ENCODE measurements around the gene PTPN12.
"Not testable (repeated sequence)": the region's sequence is repeated elsewhere in the genome, so short reads cannot be mapped to it uniquely, and the experiment has no call there.

Gene PTPN12

GRCh38 chr7:77580762-77581350 lies 43.8 kb downstream of the PTPN12 start:
- DNase-seq = no peak

GRCh38 chr7:77587272-77587671 lies 50.2 kb downstream of the PTPN12 start:
- no peak for DNase-seq

- no peak for DNase-seq
Observed at GRCh38 chr7:77600952-77601351, 63.9 kb downstream of the PTPN12 start.

- DNase-seq = no peak
Observed at GRCh38 chr7:77606562-77606961, 69.5 kb downstream of the PTPN12 start.

GRCh38 chr7:77619314-77619713 lies 82.2 kb downstream of the PTPN12 start:
- DNase-seq = no peak

DNA sequence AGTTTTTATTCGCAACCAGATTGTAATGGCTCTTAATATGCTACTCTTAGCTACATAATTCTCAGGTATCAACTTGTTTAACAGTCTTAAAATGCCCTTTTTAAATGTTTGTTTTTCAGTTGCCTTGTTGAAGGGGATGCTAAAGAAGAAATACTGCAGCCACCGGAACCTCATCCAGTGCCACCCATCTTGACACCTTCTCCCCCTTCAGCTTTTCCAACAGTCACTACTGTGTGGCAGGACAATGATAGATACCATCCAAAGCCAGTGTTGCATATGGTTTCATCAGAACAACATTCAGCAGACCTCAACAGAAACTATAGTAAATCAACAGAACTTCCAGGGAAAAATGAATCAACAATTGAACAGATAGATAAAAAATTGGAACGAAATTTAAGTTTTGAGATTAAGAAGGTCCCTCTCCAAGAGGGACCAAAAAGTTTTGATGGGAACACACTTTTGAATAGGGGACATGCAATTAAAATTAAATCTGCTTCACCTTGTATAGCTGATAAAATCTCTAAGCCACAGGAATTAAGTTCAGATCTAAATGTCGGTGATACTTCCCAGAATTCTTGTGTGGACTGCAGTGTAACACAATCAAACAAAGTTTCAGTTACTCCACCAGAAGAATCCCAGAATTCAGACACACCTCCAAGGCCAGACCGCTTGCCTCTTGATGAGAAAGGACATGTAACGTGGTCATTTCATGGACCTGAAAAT lies 89.7 kb downstream of the PTPN12 start:
- DNase-seq = no peak

DNA sequence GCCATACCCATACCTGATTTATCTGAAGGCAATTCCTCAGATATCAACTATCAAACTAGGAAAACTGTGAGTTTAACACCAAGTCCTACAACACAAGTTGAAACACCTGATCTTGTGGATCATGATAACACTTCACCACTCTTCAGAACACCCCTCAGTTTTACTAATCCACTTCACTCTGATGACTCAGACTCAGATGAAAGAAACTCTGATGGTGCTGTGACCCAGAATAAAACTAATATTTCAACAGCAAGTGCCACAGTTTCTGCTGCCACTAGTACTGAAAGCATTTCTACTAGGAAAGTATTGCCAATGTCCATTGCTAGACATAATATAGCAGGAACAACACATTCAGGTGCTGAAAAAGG lies 90.2 kb downstream of the PTPN12 start:
- no peak for DNase-seq

- no peak for DNase-seq
Observed at GRCh38 chr7:77629797-77630196, 92.7 kb downstream of the PTPN12 start.

DNA sequence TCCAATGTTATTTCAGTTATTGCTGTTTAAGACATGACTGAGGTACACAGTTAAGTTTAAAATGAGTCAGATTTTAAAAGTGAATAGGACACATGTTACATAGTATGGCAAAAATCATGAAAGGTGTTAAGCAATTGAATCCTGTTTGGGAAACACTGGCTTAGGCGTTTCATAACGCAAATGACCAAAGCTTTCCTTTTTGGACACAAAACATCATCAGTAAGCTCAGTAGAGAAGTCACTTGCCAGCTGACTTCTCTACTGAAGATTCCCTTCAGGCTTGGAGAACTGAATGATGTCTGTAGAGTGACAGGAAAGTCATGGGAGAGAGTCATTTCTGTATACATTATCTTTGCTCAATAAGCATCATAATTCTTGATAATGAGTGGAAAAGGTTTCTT lies 94.7 kb downstream of the PTPN12 start:
- DNase-seq = no peak

- DNase-seq = no peak
Observed at GRCh38 chr7:77644774-77645173, 107.7 kb downstream of the PTPN12 start.

DNA sequence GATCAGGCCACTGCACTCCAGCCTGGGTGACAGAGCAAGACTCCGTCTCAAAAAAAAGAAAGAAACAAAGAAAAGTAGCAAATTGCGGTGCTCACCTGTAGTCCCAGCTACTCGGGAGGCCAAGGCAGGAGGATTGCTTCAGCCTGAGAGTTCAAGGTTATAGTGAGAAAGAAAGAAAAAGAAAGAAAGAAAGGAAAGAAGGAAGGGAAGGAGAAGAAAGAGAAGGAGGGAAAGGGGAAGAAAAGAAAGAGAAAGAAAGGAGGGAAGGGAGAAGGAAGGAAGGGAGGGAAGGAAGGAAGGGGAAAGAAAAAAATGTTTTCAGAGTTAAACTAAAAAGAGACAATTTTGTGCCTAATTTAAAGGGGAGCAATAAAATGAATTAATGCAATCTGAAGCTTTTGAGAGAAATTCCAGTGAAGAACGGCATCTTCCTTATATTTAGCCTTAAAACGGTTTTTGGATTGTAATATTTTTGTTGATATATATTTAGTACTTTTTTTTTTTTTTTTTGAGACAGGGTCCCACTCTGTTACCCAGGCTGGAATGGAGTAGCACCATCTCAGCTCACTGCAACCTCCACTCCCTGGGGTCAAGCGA lies 111.7 kb downstream of the PTPN12 start:
- no peak for DNase-seq

DNA sequence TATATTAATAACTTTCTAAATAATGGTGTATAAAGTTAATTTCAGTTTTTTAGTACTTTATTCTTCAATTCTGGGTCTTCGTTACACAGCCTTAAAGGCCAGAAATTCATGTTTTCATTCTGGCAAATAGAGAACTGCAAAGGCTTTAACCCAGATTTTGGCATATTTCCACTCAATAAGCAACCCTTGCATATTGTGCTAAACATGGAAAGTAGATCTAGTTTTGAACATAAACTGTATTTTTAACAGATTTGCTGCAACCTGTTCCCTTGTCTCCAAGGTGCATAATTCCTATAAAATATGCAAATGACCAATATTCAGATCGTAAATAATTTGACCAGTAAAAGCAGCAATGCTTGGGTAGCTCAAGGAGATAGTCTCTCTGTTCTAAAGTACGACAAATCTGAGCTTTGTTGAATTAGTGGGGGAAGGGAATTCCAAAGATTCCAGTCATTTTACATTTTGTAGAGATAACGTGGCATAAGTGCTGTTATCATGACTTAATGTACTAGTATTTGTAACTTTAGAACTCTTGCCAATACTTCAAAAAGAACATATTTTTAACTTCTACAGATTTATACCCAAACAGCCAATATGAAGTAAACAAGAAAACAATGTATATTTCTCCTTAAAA lies 112.7 kb downstream of the PTPN12 start:
- no peak for DNase-seq

DNA sequence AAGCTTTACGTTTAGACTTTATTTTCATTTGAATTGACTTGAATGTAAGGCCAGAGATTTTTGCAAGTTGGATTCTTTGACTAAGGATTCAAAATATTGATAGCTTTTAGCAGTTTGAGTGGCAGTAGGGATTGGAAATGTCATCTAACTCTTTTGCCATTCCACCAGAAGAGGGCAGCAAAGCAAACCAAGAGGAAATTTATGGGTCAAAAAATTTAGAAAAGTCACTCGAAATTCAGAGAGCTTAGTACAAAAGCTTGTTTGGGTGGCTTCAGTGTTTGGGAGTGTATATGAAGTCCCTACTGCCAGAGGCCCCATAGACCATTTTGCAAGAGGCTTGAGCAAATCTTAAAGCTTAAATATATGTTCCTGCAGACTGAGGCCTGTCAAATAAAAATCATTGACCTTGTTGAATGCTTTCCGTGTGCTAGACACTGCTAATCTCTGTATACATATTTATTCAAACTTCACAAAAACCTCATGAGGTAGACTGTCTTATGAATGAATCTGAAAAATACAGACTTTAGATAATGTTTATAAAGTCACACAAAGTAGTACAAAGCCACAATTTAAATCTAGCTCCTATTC lies 114.6 kb downstream of the PTPN12 start:
- DNase-seq = peak; percentile 7

DNA sequence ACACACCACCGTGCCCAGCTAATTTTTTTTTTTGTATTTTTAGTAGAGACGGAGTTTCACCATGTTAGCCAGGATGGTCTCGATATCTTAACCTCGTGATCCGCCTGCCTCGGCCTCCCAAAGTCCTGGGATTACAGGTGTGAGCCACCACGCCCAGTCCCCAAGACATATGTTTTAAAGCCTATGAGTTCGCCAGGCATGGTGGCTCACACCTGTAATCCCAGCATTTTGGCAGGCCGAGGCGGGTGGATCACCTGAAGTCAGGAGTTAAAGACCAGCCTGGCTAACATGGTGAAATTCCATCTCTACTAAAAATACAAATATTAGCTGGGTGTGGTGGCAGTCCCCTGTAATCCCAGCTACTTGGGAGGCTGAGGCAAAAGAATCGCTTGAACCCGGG lies 115.7 kb downstream of the PTPN12 start:
- DNase-seq = not testable (repeated sequence)

GRCh38 chr7:77653572-77653971 lies 116.5 kb downstream of the PTPN12 start:
- DNase-seq = no peak

DNA sequence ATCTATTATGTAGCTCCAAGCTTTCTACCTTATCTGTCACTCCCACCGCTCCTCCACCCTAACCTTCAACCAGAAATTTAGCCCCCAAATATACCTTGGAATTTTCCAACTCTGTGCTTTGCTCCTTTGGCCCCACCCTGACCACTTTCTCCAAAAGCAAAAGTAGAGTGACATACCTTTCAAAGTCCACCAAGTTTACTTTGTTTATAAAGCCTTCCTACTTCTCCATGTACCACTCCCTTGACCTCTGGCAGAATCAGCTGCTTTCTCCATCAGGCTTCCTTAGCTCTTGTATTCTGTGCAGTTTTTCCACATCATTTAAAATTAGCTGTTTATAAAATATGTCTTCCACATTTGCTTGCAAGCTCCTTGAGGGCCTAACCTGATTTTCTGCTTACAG lies 118.3 kb downstream of the PTPN12 start:
- no peak for DNase-seq

DNA sequence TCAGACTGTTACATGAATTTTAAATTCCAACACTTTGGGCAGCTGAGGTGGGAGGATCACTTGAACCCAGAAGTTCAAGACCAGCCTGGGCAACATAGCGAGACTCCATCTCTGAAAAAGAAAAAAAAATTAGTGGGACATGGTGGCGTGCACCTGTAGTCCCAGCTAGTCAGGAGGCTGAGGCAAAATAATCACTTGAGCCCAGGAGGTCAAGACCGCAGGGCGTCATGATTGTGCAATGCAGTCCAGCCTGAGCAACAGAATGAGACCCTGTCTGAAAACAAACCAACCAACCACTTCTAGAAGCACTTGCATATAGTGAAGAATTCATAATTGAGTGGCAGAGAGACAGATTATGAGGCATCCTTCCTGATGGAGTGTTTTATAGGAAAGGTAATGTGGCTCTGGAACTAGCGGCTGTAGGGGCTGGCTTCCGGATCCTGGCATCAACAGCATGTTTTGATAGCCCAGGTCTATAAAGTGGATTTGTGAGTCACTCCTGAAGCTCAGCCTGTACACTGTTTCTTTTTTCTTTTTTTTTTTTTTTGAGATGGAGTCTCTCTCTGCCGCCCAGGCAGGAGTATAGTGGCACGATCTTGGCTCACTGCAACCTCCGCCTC lies 118.9 kb downstream of the PTPN12 start:
- DNase-seq = no peak

GRCh38 chr7:77657427-77658224 lies 120.5 kb downstream of the PTPN12 start:
- DNase-seq = peak; percentile 69

DNA sequence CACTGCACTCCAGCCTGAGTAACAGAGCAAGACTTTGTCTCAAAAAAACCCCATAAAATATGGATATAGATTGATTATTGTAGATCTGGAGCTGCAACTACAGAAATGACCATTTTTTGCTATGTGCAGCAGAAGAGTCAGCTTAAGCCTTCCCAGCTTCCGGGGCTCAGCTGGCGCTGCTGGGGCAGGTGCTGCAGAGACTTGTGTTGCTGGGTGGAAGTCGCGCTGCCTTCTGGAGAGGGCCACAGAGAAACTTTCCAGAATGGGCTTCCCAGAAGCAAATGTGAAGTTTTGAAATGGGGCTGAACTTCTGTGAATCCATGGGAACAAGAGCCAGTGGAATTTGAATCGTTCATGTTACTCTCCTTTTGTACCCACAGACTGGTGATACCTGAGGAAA lies 121.8 kb downstream of the PTPN12 start:
- no peak for DNase-seq

GRCh38 chr7:77661816-77662215 lies 124.7 kb downstream of the PTPN12 start:
- DNase-seq = no peak

DNA sequence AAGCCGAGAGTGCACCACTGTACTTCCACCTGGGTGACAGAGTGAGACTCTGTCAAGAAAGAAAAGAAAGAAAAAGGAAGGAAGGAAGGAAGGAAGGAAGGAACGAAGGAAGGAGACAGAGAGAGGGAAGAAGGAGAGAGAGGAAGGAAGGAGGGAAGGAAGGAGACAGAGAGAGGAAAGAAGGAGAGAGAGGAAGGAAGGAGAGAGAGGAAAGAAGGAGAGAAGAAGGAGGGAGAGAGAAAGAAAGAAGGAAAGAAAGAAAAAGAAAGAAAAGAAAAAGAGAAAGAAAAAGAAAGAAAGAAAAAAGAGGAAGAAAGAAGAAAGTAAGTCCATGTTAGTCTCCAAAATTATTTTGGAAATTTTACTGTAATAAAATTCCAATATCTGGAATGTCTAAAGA lies 125.8 kb downstream of the PTPN12 start:
- DNase-seq = no peak

DNA sequence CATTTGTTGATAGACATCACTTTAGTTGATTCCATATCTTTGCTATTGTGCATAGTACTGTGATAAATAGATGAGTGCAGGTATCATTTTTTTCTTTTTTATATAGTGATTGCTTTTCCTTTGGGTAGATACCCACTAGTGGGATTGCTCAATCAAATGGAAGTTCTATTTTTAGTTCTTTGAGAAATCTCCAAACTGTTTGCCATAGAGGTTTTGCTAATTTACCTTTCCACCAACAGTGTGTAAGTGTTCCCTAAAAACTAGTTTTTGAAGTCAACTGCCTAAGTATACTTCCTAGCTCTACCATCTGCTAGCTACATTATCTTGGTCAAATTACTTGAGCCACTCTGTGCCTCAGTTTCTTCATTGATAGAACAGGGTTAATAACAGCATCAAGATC lies 127.6 kb downstream of the PTPN12 start:
- DNase-seq = no peak
